NCI-H1436 (cell line): ENCODE measurements around the gene GRK2.

Experiments
- DNase-seq: peaks from one replicate; lab custom pipeline; 2025; lab: John Stamatoyannopoulos, UW

The GRK2 gene

GRCh38 chr11:67301313-67301921 is 35.1 kb downstream of the GRK2 start:
- no peak for DNase-seq

- no peak for DNase-seq
These were observed 35.8 kb downstream of the GRK2 start for GRCh38 chr11:67301951-67302516.

GRCh38 chr11:67302571-67303131 is 36.4 kb downstream of the GRK2 start:
- no peak for DNase-seq

DNA sequence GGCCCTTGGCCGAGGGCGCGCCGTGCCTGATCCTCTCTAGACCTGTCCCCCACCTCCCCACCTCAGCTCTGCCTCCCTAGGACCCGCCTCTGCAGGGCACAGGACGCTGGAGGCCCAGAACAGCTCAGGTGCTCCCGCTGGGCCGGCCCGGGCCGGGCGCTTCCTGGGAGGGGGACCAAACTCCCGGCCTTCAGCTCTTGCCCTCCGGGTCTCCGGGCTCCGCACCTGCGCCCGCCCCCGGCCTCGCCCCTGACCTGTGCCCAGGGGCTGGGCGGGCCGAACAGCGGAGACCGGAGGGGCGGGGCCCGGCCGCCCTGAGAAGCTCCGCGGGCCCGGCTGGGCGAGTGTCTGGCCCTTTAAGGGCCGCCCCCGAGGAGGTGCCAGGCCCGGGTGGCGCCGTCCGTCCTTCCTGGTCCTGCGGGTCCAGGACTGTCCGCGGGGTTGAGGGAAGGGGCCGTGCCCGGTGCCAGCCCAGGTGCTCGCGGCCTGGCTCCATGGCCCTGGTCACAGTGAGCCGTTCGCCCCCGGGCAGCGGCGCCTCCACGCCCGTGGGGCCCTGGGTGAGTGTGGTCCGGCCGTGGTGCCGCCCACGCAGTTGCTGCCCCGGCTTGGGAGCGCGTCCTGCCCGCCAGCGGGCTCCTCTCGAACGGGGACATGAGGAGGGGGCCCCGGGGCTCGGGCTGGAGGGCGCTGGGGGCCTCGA is 37.0 kb downstream of the GRK2 start, which contains the start of gene SSH3:
TSS of gene SSH3 (plus strand) at position 399 of the 703 bp plus-strand sequence. CDS start at position 495, 96 bp downstream.
- DNase-seq, result peak; percentile 18

GRCh38 chr11:67303835-67304411 is 37.6 kb downstream of the GRK2 start:
- no peak for DNase-seq

DNA sequence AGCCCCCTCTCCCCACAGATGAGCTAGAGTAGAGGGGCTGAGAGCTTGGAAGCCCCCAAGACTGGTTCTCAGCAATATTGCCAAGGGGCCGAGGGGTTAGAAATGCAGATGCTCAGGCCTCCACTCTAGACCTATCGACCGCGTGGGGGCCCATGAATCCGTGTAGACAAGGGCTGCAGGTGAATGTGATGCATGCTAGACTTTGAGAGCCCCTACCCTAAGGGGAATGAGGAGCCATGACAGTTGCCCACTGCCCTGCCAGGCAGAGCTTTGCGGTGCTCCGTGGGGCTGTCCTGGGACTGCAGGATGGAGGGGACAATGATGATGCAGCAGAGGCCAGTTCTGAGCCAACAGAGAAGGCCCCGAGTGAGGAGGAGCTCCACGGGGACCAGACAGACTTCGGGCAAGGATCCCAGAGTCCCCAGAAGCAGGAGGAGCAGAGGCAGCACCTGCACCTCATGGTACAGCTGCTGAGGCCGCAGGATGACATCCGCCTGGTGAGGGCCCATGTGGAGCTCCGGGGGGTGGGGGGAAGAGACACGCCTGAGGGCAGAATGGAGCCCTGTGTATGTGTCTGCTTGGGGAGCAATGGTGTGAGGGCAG is 38.3 kb downstream of the GRK2 start:
- no peak for DNase-seq

DNA sequence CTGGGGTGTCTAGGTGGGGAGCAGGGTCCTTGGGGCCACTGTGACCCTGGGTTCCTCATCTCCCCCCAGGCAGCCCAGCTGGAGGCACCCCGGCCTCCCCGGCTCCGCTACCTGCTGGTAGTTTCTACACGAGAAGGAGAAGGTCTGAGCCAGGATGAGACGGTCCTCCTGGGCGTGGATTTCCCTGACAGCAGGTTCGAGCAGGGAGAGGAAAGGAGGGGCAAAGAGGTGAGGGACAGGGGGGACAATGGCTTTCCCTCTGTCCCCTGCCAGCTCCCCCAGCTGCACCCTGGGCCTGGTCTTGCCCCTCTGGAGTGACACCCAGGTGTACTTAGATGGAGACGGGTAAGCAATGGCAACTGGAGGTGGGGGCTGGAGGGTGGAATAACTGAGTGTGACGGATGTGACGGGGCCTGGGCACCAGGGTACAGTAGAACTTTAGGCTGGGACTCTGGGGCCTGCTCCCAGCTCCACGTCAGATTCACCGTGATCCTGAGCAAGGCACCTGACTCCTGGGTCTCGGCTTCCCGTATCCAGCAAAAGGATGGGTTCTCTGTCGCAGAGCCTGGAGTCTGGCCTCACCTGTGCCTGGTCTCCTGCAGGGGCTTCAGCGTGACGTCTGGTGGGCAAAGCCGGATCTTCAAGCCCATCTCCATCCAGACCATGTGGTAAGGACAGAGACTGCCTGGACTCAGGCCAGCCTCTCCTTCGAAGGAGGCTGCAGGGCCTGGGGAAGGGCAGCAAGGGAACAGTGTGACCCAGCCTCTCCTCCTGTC is 40.7 kb downstream of the GRK2 start:
- no peak for DNase-seq

- DNase-seq, result no peak
These were observed 41.3 kb downstream of the GRK2 start for GRCh38 chr11:67307545-67308001.

- DNase-seq, result no peak
These were observed 42.0 kb downstream of the GRK2 start for GRCh38 chr11:67308031-67308866.

DNA sequence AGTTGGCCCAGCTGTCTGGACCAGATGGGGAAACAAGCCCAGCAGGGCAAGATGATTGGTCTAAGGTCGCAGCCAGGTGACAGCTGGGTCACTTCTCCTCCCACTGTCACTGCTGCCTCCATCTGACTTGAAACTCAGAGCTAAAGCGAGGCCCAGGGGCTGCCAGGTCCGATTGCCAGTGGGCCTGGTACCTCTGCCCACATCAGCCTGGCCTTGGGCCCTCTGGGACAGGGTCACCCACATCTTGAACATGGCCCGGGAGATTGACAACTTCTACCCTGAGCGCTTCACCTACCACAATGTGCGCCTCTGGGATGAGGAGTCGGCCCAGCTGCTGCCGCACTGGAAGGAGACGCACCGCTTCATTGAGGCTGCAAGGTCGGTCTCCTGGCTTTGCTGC is 42.9 kb downstream of the GRK2 start:
- DNase-seq, result no peak

DNA sequence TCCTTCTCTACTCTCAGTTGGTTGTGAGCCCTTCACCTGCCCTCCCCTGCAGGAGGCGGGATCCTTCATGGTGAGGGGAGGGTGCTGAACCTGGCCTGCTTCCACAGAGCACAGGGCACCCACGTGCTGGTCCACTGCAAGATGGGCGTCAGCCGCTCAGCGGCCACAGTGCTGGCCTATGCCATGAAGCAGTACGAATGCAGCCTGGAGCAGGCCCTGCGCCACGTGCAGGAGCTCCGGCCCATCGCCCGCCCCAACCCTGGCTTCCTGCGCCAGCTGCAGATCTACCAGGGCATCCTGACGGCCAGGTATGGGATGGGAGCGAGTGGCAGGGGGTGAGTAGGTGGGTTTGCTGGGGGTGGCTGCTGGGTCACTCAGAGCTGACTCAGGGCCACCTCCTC is 43.4 kb downstream of the GRK2 start:
- DNase-seq, result no peak

DNA sequence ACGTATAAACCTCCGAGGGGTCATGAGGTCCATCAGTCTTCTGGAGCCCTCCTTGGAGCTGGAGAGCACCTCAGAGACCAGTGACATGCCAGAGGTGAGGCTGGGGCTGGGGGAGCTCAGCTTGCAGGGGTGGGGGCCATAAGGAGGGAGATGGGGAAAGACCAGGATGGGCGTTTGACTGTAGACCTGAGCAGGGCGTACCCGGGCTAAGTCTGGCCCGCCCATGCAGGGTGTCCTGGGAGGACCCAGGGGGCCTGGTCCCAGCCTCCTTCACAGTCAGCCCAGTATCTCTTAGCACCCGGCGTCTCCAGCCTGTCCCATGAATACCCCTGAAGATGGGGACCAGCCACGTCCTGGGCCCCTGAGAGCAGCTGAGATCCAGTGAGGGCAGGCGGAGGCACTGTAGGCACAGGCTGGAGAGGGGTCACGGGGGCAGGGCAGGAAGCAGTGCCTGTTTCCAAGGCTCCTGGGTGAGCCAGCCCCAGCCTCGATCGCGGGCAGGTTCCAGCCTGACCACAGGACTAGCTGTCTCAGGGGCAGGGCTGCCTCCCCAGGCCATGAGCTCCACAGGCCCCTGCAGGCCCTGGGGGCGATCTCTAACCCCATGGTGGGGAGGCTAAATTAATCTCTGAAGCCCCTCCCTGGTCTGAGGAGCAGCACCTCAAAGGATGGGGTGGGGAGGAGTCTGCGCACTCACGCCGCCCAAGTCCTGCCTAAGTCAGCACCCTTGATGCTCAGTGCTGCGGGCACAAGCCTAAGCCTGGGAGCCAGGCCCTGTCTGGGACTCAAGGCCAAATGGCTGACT is 44.2 kb downstream of the GRK2 start:
- DNase-seq, result no peak

- DNase-seq, result no peak
These were observed 44.8 kb downstream of the GRK2 start for GRCh38 chr11:67311051-67311555.

DNA sequence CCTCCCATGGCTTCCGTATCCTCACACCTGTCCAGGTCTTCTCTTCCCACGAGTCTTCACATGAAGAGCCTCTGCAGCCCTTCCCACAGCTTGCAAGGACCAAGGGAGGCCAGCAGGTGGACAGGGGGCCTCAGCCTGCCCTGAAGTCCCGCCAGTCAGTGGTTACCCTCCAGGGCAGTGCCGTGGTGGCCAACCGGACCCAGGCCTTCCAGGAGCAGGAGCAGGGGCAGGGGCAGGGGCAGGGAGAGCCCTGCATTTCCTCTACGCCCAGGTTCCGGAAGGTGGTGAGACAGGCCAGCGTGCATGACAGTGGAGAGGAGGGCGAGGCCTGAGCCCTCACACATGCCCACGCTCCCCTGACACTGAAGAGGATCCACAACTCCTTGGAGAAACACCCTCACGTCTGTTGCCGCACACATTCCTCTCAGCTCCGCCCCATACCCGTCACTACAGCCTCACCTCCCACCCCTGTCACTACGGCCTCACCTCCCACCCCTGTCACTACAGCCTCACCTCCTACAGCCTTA is 45.3 kb downstream of the GRK2 start:
- DNase-seq, result no peak

- no peak for DNase-seq
These were observed 46.1 kb downstream of the GRK2 start for GRCh38 chr11:67312187-67313021.

DNA sequence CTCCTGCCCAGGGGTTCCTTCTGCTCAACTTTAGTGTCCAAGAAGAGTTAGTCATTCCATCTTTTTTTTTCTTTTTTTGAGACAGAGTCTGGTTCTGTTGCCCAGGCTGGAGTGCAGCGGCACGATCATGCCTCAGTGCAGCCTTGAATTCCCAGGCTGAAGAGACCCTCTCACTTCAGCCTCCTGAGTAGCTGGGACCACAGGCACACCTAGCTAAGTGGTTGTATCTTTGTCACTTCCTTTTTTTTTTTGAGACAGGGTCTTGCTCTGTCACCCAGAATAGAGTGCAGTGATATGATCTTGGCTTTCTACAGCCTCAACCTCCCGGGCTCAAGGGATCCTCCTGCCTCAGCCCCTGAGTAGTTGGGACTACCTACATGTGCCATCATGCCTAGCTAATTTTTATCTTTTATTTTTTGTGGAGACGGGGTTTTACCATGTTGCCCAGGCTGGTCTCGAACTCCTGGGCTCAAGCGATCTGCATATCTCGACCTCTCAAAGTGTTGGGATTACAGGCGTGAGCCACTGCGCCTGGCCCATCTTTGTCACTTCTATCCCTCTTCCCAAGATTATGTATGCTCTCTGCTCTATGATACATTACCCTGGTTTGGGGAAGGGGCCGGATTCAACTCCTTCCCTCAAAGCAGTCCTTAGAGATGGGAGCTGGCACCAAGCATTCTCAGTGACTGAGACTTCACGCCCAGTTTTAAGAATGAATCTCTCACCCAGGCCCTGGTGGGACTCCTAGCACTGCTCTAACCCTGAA is 47.0 kb downstream of the GRK2 start:
- DNase-seq, result no peak

GRCh38 chr11:67314218-67314617 is 47.9 kb downstream of the GRK2 start:
- no peak for DNase-seq
